NOMO-1 (cell line): ENCODE measurements around the gene COLQ.
A peak's percentile ranks its signal among the peaks of the same experiment; 100 is the strongest.
"Not testable (repeated sequence)": the region's sequence is repeated elsewhere in the genome, so short reads cannot be mapped to it uniquely, and the experiment has no call there.

Experiments used
- DNase-seq, 2 experiments: peaks; one replicate each; lab custom pipeline; 2025; ENCODE audit not compliant: unreplicated experiment in 2 of 2; lab: John Stamatoyannopoulos, UW

Gene COLQ

GRCh38 chr3:15458212-15458780 lies 63.2 kb downstream of the COLQ start:
- DNase-seq, result no peak

- not testable (repeated sequence) for DNase-seq
Observed at GRCh38 chr3:15456915-15457314, 64.6 kb downstream of the COLQ start.

- no peak for DNase-seq
Observed at GRCh38 chr3:15456321-15456720, 65.2 kb downstream of the COLQ start.

DNA sequence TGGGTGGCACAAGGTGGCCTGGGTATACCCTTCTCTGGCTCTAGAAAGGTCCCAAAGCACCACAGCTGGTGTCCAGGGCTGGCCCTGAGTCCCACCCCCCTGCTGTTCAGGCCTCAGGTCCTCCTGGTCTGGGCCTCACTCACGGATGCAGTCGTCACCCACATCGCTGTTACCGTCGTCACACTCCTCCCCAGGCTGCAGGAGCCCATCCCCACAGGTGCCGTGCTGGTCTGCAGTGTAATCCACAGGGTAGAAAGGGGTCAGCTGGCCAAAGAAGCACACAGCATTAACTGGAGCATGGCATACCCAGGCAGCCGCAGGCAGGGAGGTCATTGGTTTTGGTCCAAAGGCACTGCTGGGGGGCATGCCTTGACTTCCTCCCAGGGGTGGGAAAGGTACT lies 65.8 kb downstream of the COLQ start:
- DNase-seq, result no peak

- DNase-seq, result no peak
Observed at GRCh38 chr3:15454965-15455364, 66.5 kb downstream of the COLQ start.

DNA sequence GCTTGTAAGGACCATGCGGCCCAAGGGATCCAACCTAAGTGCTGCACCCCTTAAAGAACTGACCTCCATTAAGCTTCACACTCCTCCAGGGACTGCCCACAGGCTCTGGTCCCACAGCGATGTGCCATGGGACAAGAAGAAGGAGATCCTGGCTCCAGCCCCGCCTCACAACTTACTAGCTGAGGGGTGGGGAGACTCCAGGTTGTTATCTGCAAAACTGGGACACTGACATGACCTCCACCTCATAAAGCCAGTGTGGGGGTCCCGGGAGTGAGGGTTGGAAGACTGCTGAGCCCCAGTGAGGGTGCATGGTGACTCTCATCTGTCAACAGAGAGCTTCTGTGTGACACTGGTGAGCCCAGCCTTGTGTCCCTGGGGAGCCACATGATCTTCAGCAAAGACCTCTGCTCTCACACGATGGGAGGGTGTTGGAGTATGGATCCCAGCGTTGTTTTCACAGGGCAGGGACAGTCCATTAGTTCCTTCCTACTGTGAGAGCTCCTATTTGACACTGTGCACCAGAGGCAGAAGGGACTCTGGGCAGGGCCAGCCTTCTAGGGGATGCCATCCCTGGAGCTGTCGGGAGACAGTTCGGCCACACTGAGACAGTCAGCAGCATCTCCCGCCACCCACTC lies 67.4 kb downstream of the COLQ start:
- no peak for DNase-seq

GRCh38 chr3:15453501-15453900 lies 68.0 kb downstream of the COLQ start:
- no peak for DNase-seq

GRCh38 chr3:15452961-15453360 lies 68.5 kb downstream of the COLQ start:
- no peak for DNase-seq

GRCh38 chr3:15452156-15452555 lies 69.3 kb downstream of the COLQ start:
- DNase-seq, result no peak

GRCh38 chr3:15451216-15452113 lies 70.0 kb downstream of the COLQ start:
- DNase-seq, result no peak

DNA sequence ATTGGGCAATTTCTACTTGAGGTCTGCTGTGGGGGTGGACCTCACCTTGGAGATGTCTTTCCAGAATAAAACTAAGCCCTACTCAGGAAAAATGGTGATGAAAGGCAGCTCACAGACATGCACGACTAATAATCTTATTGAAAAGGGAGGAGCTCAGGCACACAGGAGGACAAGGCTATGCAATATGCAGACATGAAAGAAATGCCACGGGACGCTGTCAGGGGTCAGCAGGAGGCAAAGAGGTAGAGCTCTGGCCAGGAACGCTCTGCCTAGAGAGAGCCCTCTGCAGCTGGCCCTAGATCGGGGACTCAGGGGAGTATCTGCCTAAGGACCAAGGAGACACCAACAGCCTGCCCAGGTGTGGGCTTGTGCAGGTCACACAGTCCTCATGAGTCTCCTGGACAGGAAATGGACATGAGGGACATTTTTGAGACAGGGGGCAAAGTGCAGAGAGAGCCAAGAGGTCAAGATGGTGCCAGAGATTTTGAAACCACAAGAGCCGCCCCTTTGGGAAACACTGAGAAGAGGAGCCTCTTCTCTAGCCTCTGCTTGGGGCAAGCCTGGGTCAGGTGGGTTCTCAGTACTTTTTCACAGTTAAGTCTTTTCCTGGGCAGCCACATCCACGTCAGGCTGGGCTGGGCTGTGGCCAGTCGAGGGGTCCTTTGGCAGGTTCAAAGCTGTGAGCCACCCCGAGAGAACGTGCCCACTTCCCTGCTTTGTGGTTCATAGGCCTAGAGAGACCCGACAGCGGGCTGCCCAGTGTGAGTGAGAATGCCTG lies 70.9 kb downstream of the COLQ start:
- no peak for DNase-seq

DNA sequence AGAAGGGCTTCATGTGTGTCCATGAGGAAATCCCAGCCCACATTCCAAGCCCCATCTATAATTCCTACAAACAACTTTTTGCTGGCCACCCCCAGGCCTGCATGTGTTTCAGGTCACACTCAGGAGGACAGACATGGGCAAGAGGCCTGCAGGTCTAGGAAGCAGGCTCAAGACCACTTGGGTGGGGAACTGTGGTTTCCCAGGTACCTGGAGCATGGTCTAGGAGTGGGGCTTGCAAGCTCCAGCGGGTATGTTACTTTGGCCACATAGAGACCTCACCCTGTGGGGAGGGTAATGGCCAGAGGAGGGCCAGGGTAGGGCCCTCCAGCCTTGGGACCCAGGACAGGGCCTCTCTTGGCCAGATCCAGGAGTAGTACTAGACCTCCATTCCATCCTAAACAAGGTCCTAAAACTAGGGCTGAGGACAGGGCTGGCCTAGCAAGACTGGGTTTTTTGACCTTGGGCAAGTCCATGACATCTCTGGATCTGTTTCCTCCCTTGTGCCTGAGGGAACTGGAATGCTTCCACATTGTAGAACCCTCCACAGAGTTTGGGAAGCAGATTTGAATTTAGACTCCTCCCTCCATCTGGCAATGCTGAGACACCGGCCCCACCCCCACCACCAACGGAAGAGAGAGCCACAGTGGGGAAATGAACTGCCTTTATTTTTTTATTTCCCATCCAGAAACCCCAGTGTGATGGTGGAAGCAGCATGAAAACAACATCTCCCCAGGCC lies 71.8 kb downstream of the COLQ start:
- DNase-seq, result no peak

DNA sequence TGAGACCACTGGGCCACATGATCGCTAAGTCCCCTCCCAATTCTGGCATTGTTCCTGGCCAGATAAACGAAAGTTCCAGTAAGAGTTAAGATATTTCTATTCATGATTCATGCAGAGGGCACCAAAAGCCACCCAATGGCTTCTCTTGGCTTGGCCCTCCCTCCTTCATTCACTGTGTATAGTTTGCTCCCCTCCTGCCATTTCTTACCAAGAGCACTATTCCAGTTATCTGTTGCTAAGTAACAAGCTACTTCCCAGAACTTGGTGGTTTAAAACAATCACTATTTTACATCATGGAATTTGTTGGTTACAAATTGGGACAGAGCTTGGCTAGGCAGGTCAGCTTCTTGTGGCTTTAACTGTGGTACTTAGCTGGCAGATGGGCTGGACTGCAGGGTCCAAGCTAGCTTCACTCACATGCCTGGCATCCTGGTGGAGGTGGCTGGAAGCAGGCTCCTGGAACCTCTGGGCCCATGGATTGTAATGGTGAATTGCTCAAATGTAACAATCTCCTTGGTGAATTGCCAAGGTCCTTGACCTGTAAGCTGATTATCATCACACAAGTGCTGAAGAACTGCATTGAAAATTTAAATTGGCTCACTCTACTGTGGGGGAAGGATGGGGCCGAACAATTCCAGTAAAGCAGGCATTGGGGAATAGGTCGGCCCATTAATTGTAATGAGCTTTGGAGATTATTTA lies 77.5 kb downstream of the COLQ start:
- DNase-seq, result no peak

- DNase-seq, result peak; percentile 49 to 60
Observed at GRCh38 chr3:15440891-15441290, 80.6 kb downstream of the COLQ start.

- DNase-seq, result no peak
Observed at GRCh38 chr3:15439476-15439875, 82.0 kb downstream of the COLQ start.

GRCh38 chr3:15438983-15439382 lies 82.5 kb downstream of the COLQ start:
- peak; percentile 47 to 64 for DNase-seq

DNA sequence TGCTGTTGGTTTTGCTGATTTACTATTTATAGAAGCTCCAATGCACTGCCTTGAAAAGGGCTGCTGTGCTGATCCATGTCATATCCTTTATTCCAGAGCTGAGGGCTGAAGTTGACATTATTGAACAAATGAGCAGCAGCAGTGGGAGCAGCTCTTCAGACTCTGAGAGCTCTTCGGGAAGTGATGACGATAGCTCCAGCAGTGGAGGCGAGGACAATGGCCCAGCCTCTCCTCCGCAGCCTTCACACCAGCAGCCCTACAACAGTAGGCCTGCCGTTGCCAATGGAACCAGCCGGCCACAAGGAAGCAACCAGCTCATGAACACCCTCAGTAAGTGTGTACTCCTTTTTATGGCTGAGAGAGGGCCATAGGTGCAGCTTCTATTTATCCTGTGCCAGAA lies 85.3 kb downstream of the COLQ start:
- no peak for DNase-seq

GRCh38 chr3:15434756-15435155 lies 86.8 kb downstream of the COLQ start:
- DNase-seq, result no peak

- no peak for DNase-seq
Observed at GRCh38 chr3:15433531-15433930, 88.0 kb downstream of the COLQ start.
